DMS114 treated with DMSO at 0.1 percent for 48 hours (cell line): ENCODE measurements around the gene IFI44L.

Experiments
- DNase-seq: peaks from one replicate; lab custom pipeline; 2025; ENCODE audit not compliant: unreplicated experiment; lab: John Stamatoyannopoulos, UW

IFI44L gene

GRCh38 chr1:78619803-78620579, at the start of gene IFI44L:
Gene IFI44L (plus strand): TSS chr1:78620448. CDS start chr1:78627916, 7,468 bp downstream.
- peak; percentile 10 for DNase-seq

- no peak for DNase-seq
These were observed 49.7 kb upstream of the IFI44L start for GRCh38 chr1:78570539-78570938.

- DNase-seq, result no peak
These were observed 42.8 kb upstream of the IFI44L start for GRCh38 chr1:78577257-78578100.

GRCh38 chr1:78586572-78586971, 33.7 kb upstream of the IFI44L start:
- DNase-seq, result no peak

- DNase-seq, result no peak
These were observed 33.0 kb upstream of the IFI44L start for GRCh38 chr1:78587211-78587610.

- no peak for DNase-seq
These were observed 28.3 kb upstream of the IFI44L start for GRCh38 chr1:78591971-78592370.

- no peak for DNase-seq
These were observed 21.0 kb upstream of the IFI44L start for GRCh38 chr1:78599294-78599693.

GRCh38 chr1:78601068-78601467, 19.2 kb upstream of the IFI44L start:
- no peak for DNase-seq

GRCh38 chr1:78603206-78603605, 17.0 kb upstream of the IFI44L start:
- DNase-seq, result no peak

- DNase-seq, result no peak
These were observed 15.6 kb upstream of the IFI44L start for GRCh38 chr1:78604643-78605042.

- no peak for DNase-seq
These were observed 14.0 kb upstream of the IFI44L start for GRCh38 chr1:78606274-78606673.

GRCh38 chr1:78607334-78607927, 12.8 kb upstream of the IFI44L start:
- DNase-seq, result peak; percentile 36

GRCh38 chr1:78607944-78608343, 12.3 kb upstream of the IFI44L start:
- DNase-seq, result no peak

- peak; percentile 87 for DNase-seq
These were observed 2.6 kb upstream of the IFI44L start for GRCh38 chr1:78617615-78618026.

- no peak for DNase-seq
These were observed 1.2 kb upstream of the IFI44L start for GRCh38 chr1:78619032-78619431.

- no peak for DNase-seq
These were observed 824 bp upstream of the IFI44L start for GRCh38 chr1:78619446-78619802.

- DNase-seq, result no peak
These were observed 418 bp downstream of the IFI44L start for GRCh38 chr1:78620666-78621065.

GRCh38 chr1:78622548-78622947, 2.3 kb downstream of the IFI44L start:
- DNase-seq, result no peak

- DNase-seq, result no peak
These were observed 3.8 kb downstream of the IFI44L start for GRCh38 chr1:78624035-78624434.

- DNase-seq, result no peak
These were observed 7.1 kb downstream of the IFI44L start for GRCh38 chr1:78627321-78627720.

GRCh38 chr1:78630600-78630999, 10.4 kb downstream of the IFI44L start:
- DNase-seq, result no peak

- no peak for DNase-seq
These were observed 13.0 kb downstream of the IFI44L start for GRCh38 chr1:78633209-78633608.
